Measurements from ENCODE around the gene LMOD3.

Gene LMOD3

GRCh38 chr3:69122403-69122802, at the start of gene LMOD3:
Gene LMOD3 (minus strand): TSS chr3:69122595. CDS start chr3:69122386, 209 bp downstream.
- ChIA-PET CTCF (no interaction called here), POLR2A (ENCODE audit: low non-redundant PET) (no interaction called here)
- no peak for TF ChIP-seq CTCF (conservative IDR thresholded peaks at IDR 0.05; ENCODE audit: low read depth)
- no peak within 1 kb of the TSS for H3K27ac ChIP-seq
- DNase-seq (ENCODE audit: low spot score), result no peak

GRCh38 chr3:69172058-69172457, 49.7 kb upstream of the LMOD3 start:
- DNase-seq (ENCODE audit: low spot score), result no peak
- ChIA-PET POLR2A (ENCODE audit: low non-redundant PET) (no interaction called here), CTCF (no interaction called here)
- no peak overlapping the region for H3K27ac ChIP-seq
- TF ChIP-seq CTCF (conservative IDR thresholded peaks at IDR 0.05; ENCODE audit: low read depth), result no peak

- POLR2A ChIA-PET (ENCODE audit: low non-redundant PET), result no interaction called here
- no peak for DNase-seq (ENCODE audit: low spot score)
- no peak for TF ChIP-seq CTCF (conservative IDR thresholded peaks at IDR 0.05; ENCODE audit: low read depth)
- no peak overlapping the region for H3K27ac ChIP-seq
- CTCF ChIA-PET, result no interaction called here
These were observed 44.1 kb upstream of the LMOD3 start for GRCh38 chr3:69166446-69166845.

- POLR2A ChIA-PET (ENCODE audit: low non-redundant PET), result no interaction called here
- CTCF ChIA-PET, result interaction anchor here (0.7 kb wide), 1 partner anchor 141 kb away, joined by 3 read pairs; no protein-coding TSS in a partner anchor
- no peak for DNase-seq (ENCODE audit: low spot score)
These were observed 43.3 kb upstream of the LMOD3 start for GRCh38 chr3:69165744-69166143.

GRCh38 chr3:69164296-69164695, 41.9 kb upstream of the LMOD3 start:
- no peak for DNase-seq (ENCODE audit: low spot score)
- TF ChIP-seq CTCF (conservative IDR thresholded peaks at IDR 0.05; ENCODE audit: low read depth), result no peak
- ChIA-PET CTCF (interaction anchor here (0.6 kb wide), 1 partner anchor 72 kb away, joined by 4 read pairs; no protein-coding TSS in a partner anchor), POLR2A (ENCODE audit: low non-redundant PET) (no interaction called here)
- H3K27ac ChIP-seq, result no peak overlapping the region

More at GRCh38 chr3:69165744-69166143, 43.3 kb upstream of the LMOD3 start:
- no peak for TF ChIP-seq CTCF (conservative IDR thresholded peaks at IDR 0.05; ENCODE audit: low read depth)
- H3K27ac ChIP-seq, result no peak overlapping the region

- CTCF ChIA-PET, result interaction anchor here (0.6 to 3.2 kb wide), 4 partner anchors 13 to 274 kb away, joined by 3 to 18 read pairs (median 4); no protein-coding TSS in a partner anchor
- POLR2A ChIA-PET (ENCODE audit: low non-redundant PET), result no interaction called here
- no peak for TF ChIP-seq CTCF (conservative IDR thresholded peaks at IDR 0.05; ENCODE audit: low read depth)
- no peak for DNase-seq (ENCODE audit: low spot score)
- H3K27ac ChIP-seq, result no peak overlapping the region
These were observed 40.0 kb upstream of the LMOD3 start for GRCh38 chr3:69162308-69162980.

Measured in RWPE1 (cell line).